GM19468 (cell line): Measurements from ENCODE around the gene PI3.

ENCODE experiments used
- ATAC-seq: cut with Tn5 transposase; IDR thresholded peaks from one replicate; pipeline ENCODE4 v1.9.1; 2021; ENCODE audit warnings: mild to moderate bottlenecking, moderate library complexity, moderate number of reproducible peaks; ENCODE audit not compliant: unreplicated experiment; ENCODE audit errors: extremely low read depth

Gene PI3

DNA sequence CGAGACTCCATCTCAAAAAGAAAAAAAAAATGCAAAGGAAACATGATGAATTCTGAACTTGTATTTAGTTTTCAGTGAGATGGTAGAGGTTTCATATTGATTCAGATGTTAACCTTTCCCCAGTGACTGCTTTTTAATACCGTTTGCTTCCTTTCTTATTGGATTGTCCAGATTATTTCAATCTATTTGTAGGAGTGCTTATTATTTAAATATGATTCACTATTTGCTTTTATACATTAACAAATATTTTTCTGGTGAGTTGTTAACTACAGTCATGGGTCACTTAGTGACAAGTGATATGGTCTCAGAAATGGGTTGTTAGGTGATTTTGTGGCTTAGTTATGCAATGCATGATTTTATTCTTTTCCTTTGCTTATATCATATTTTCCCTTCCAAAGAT, 8.4 kb downstream of the PI3 start:
- no peak for ATAC-seq

DNA sequence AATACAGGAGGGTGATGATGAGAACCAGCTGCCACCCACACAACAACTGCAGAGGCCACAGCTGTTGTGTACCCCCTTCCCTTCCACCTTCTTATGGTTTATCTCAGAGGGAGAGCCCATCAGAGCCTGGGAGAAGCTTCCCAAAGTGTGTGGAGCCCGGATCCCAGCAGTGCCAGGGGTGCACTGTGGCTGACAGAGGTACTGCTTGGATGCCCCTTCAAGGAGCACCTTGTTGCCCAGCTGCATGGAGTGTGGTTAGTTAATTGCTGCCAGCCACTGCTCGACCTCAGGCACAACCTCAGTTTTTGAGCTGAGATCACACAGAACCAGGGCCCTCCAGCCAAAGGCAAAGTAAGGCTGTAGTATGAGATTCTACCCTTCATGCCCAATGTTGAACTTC, 13.0 kb downstream of the PI3 start:
- no peak for ATAC-seq

DNA sequence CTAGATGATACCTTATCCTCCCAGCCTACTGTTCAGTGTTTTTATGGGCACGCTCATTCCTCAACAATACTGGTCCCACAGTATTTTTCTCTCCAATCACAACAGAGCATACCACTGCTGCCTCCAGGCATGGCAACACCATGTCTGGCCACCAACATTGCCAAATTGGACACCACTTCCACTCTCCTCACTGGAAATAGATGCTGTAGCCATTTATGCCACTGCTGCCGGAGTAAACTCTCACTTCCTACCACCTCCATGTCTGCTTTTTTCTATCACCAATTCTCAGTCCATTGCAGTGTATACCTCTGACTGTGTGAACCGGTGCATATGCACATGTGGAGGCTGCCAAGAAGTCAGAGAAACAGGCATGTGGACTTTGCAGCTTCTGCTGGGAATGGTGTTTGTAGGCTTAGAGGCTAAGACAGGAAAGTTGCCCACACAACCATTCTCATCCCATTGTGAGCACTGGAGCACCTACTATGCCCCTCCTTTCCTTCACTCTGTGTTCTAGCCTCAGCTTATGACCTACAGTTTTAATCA, 14.4 kb downstream of the PI3 start:
- no peak for ATAC-seq

DNA sequence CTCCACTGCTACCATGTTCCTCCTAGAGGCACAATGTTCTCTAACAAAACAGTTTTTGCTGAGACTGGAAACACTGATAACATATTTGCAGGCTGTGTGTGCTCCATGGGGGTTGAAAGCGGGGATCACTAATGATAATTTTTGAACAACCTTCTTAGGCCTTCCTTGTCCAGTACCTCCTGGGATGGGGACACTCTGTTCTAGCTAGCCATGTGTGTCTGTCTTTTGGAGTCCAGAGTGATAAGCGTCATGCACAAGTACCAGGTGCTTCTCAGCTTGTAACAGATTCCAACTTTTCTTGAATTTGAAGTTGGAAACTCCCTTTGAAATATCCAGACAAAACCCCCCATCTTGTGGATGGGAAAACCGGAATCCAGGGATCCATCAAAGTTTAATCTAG, 15.2 kb downstream of the PI3 start:
- ATAC-seq: no peak

DNA sequence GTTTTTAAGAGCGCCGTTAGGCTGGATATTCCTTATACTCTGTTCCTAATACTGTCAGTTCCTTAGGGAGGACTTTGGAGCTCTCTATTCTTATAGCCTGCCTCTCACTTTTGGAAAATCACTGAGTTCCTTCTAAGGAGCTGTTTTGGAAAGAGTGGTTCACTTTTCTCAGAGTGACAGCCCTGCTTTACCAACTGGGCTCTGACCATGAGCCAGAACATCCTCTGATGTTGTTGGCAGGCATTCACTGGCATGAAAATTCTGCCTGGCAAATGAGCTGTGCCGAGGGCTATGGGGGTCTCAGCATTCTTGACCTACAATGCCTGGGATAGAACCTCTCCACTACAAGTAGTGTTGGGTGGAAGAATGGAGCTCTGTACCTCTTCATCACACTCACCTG, 17.2 kb downstream of the PI3 start:
- no peak for ATAC-seq

DNA sequence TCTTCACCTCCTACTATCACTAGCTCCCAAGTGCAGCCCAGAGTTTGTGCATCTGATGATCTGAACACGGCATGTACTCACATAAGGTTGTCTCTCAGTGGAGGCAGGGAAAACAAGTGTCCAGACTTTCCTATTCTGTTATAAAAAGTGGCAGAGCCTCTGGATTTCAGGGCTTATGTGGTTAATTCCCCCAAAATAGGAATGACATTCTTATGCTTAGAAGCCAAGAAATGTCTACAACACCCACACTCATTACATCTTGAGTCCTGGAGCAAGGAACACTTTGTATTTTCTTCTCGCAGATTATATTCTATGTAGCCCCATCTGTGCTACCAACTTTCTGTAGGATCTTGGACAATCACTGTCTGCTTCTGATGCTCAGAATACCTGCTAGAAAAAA, 18.6 kb downstream of the PI3 start:
- no peak for ATAC-seq

DNA sequence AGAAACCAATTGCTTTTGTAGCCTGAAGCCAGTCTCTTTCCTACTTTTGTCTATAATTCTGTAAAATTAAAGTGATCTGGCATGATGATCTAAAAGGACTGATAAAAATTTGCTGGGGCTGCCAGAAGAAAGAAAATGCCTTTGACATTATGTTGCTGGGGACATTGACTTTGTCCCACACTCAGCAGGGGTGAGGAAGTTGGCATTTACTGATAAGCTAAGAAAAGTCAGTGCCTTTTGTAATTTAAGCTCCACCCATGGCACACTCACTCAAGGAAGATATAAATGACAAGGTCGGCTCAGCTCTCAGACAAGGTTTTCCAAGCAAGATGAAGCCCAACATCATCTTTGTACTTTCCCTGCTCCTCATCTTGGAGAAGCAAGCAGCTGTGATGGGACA, 32.0 kb downstream of the PI3 start, which contains the start of gene SEMG1:
Gene SEMG1 (plus strand): TSS at position 309 of the 400 bp plus-strand sequence. CDS start 21 bp downstream, at position 330.
- ATAC-seq: no peak

DNA sequence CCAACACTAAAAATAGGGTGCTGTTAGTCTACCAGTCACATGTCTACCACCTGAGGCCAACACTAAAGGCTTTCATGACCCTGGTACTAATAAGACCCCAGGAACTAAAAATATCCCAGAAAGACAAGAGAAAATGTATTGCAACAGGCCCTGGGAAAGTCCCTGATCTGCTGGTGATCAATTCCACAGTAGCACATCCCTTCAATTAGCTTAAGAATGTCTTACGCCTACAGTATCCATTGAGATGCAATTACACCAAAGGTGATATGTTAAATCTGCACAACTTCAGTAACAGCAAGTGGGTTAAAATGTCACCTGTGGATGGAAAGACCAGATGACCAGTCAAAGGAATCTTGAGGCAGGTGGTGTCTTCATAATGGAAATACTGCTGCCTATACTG, 35.2 kb downstream of the PI3 start:
- ATAC-seq: no peak

DNA sequence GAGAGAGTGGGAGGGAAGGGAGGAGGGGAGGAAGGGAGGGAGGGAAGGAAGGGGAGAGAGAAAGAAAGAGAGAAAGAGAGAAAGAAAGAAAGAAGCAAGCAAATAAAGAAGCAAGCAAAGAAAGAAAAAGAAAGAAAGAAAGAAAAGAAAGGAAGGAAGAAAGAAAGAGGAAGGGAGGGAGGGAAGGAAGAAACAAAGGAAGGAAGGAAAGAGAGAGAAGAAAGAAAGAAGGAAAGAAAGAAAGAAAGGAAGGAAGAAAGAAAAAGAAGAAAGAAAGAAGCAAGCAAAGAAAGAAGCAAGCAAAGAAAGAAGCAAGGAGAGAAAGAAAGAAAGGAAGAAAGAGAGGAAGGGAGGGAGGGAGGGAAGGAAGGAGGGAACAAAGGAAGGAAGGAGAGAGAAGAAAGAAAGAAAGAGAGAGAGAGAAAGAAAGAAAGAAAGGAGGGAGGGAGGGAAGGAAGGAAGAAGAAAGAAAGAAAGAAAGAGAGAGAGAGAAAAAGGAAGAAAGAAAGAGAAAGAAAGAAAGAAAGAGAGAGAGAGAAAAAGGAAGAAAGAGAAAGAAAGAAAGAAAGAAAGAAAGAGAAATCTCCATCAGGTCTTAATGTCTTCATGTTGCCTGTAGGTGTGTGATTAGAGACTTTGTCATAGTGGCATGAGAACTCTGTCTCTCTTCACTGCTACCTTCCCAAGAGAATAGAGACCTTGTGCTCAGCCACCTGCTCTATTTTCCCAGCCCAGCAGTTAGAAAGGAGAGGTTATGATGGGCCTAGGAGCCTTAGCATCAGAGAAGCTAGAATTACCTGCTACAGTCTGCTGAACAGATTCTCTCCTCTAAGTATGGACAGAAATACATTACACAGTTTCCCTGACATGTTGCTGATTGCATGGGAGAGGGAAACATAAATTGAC, 37.1 kb downstream of the PI3 start:
- no peak for ATAC-seq

DNA sequence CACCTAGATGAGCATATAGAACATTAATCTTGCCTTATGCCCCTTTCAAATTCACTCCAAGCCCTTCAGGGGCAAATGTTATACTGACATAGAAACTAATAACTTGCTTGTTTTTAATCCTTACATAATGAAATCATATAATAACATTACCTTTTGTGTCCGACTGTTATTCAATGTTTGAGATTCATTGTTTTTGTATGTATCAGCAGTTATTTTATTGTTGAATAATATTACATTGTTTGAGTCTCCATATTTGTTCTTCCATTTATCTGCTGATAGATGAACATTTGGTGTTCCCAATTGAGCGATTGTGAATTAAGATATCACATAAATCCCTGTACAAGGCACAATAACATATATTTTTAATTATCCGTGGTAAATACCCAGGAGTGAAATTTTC, 38.1 kb downstream of the PI3 start:
- ATAC-seq: no peak

DNA sequence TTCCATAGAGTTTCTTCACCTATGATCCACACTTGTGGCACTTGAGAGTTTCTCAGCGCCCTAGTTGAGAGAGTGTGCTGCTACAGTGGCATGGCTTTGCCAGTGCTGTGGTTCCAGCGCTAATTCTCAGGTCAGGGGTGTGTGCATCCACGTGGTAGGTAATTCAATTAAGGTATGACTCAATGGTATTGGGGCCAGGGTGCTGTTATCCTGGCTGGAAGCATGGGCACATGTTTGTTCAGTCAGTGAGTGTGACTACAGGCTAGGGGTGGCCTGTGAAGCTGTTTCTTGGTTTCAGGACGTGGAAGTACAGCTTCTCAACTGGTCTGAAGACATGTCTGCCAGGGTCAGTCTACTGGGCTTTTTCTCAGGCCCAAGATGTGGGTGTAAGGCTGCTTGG, 43.4 kb downstream of the PI3 start:
- ATAC-seq: no peak

DNA sequence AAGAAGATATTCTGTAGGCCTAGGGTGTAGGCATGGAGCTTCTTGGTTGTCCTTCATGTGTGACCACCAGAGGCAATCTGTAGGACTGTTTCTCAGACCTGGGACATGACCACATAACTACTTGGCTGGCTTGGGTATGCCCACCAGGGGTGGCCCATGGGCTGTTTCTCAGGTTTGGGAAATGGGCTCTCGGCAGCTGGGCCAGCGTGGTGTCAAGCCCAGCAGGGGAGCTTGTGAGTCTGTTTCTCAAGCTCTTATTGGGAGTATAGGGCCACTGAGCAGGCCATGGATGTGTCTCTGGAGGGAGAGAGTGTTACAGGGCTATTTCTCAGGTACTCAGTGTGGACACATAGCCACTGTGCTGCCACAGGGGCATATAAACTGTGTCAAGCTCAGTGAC, 43.9 kb downstream of the PI3 start:
- no peak for ATAC-seq

DNA sequence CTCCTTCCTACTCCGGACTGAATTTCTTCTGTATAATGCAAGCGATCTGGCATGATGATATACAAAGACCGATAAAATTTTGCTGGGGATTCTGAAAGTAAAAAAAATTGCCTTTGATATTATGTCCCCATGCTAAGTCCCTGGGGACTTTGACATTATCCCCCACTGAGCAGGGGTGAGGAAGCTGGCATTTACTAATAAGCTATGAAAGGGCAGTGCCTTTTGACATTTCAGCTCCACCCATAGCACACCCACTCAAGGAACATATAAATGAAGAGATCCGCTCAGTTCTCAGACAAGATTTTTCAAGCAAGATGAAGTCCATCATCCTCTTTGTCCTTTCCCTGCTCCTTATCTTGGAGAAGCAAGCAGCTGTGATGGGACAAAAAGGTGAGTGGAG, 46.4 kb downstream of the PI3 start, which contains the start of gene SEMG2:
Gene SEMG2 (plus strand): TSS at position 298 of the 400 bp plus-strand sequence. CDS start 17 bp downstream, at position 315.
- no peak for ATAC-seq

DNA sequence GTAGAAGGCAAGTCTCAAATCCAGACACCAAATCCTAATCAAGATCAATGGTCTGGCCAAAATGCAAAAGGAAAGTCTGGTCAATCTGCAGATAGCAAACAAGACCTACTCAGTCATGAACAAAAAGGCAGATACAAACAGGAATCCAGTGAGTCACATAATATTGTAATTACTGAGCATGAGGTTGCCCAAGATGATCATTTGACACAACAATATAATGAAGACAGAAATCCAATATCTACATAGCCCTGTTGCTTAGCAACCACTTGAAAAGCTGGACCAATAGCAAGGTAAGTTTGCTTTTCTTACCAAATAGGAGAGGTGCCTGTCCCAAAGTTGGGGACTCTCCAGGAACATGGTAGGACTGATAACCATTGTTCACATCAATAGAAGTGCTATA, 48.4 kb downstream of the PI3 start:
- ATAC-seq: no peak
